ENCODE results near the gene BRMS1L. TPM values are rescaled to one million over a fixed set of nuclear protein-coding genes. Genes with fewer than 3 reads are reported as not detected.

Gene BRMS1L
- total RNA-seq, 2 experiments from 2014 or later = 4.5 to 5.7 TPM

- Histone ChIP-seq H3K4me2 (ENCODE audit: low read length) (peak overlapping the region; percentile 78), H4K20me1 (ENCODE audit: insufficient read depth, low read length) (peaks cover 8% of the 10 kb centered on the region; the same call in 1 of the 2 replicates), H3K9me3 (ENCODE audit: low read length) (no peaks in the 10 kb centered on the region), H3K4me3 (ENCODE audit: low read depth, low read length, poor library complexity, severe bottlenecking) (peak overlapping the region; percentile 90), H3K4me1 (ENCODE audit: insufficient read depth, low read length, poor library complexity, severe bottlenecking) (peaks cover 13% of the 10 kb centered on the region), H3K36me3 (ENCODE audit: insufficient read depth, low read length) (no peaks in the 10 kb centered on the region), H3K79me2 (ENCODE audit: insufficient read depth, low read depth, low read length) (peaks cover 12% of the 10 kb centered on the region; the same call in 1 of the 2 replicates), H2AFZ (ENCODE audit: low read length) (peak overlapping the region; percentile 95), H3K27ac (ENCODE audit: low read depth, low read length, poor library complexity, severe bottlenecking) (no peak overlapping the region), H3K9me2 (ENCODE audit: insufficient read depth, low read length) (no peaks in the 10 kb centered on the region)
- DNase-seq (ENCODE audit: low spot score) = no peak
- ChIA-PET POLR2A (interaction anchor here (0.5 to 2.9 kb wide), 18 partner anchors 9 to 1195 kb away, joined by 3 to 27 read pairs (median 5); partner anchors contain the start of genes RALGAPA1 and SNX6), CTCF (ENCODE audit: unreplicated experiment) (interaction anchor here (0.6 to 1.5 kb wide), 3 partner anchors 9 to 387 kb away, joined by 3 to 13 read pairs (median 6); no protein-coding TSS in a partner anchor)
- BruUV-seq (replicated peaks) = no TSS peak
- intact Hi-C loops (cut with micrococcal nuclease; ENCODE audit: unreplicated experiment) = loop anchor here (1.0 kb wide), 1 partner anchor 30 kb away; no protein-coding TSS in a partner anchor
- no peak for TF ChIP-seq EZH2phosphoT487 (IDR thresholded peaks at IDR 0.05; ENCODE audit: borderline replicate concordance, low read depth, low read length)
- TF ChIP-seq CTCF (conservative IDR thresholded peaks at IDR 0.05; ENCODE audit: low read length) = no peak
These were observed 245 bp upstream of the BRMS1L start for GRCh38 chr14:35825968-35826217.

DNA sequence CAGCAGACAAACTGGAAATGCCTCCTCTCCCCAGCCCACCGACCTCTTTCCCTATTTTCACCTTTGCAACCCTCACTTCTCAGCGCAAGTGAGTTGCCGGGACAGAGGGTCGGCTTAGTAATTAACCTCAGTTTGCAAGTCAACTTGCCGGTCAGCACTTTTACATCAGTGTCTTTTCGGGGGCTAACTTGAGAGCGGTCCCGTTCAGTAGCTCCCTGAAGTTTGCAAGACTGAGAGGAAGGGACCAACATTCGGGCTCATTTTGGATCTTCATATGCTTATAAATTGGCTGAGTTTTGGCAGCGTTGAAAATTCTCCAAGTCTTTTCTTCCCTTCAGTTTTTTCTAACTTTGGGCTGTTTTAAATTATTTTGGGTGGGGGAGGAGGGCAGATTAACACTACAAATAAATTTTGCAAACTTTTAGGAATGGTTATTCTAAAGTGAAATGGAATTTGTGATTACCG lies 846 bp downstream of the BRMS1L start:
- POLR2A ChIA-PET = interaction anchor here (0.6 to 2.9 kb wide), 11 partner anchors 8 to 493 kb away, joined by 3 to 27 read pairs (median 5); partner anchors contain the start of gene RALGAPA1

More for the DNA sequence above, 846 bp downstream of the BRMS1L start:
- intact Hi-C loops (cut with micrococcal nuclease; ENCODE audit: unreplicated experiment) = loop anchor here (1.0 kb wide), 1 partner anchor 29 kb away; no protein-coding TSS in a partner anchor
- Histone ChIP-seq H3K36me3 (ENCODE audit: insufficient read depth, low read length) (peaks cover 8% of the 10 kb centered on the region; the same call in 1 of the 2 replicates), H3K4me2 (ENCODE audit: low read length) (peak overlapping the region; percentile 89), H3K27ac (ENCODE audit: low read depth, low read length, poor library complexity, severe bottlenecking) (no peak overlapping the region), H3K9me2 (ENCODE audit: insufficient read depth, low read length) (no peaks in the 10 kb centered on the region), H3K79me2 (ENCODE audit: insufficient read depth, low read depth, low read length) (peaks cover 12% of the 10 kb centered on the region; the same call in 1 of the 2 replicates), H3K9me3 (ENCODE audit: low read length) (no peaks in the 10 kb centered on the region), H3K4me1 (ENCODE audit: insufficient read depth, low read length, poor library complexity, severe bottlenecking) (peaks cover 13% of the 10 kb centered on the region), H2AFZ (ENCODE audit: low read length) (peak overlapping the region; percentile 74), H3K4me3 (ENCODE audit: low read depth, low read length, poor library complexity, severe bottlenecking) (peak overlapping the region; percentile 90), H4K20me1 (ENCODE audit: insufficient read depth, low read length) (peaks cover 8% of the 10 kb centered on the region; the same call in 1 of the 2 replicates)
- BruUV-seq (replicated peaks) = no TSS peak
- TF ChIP-seq CTCF (conservative IDR thresholded peaks at IDR 0.05; ENCODE audit: low read length) (no peak), EZH2phosphoT487 (IDR thresholded peaks at IDR 0.05; ENCODE audit: borderline replicate concordance, low read depth, low read length) (no peak)
- CTCF ChIA-PET (ENCODE audit: unreplicated experiment) = interaction anchor here (1.5 kb wide), 1 partner anchor 10 kb away, joined by 13 read pairs; no protein-coding TSS in a partner anchor
- DNase-seq (ENCODE audit: low spot score) = no peak

Measured in OCI-LY7 (cell line).